Measurements from ENCODE around the gene SEMA4G. TPM values are rescaled to one million over a fixed set of nuclear protein-coding genes. Genes with fewer than 3 reads are reported as not detected.

Gene SEMA4G
- total and polyA plus RNA-seq, 2 experiments from 2014 or later = 5.3 to 8.5 TPM

- Mint-ChIP-seq H3K4me3 (no peak overlapping the region), H3K4me1 (peaks cover 32% of the 10 kb centered on the region), H3K27me3 (ENCODE audit: insufficient read depth, low read depth, poor library complexity) (peaks cover 19% of the 10 kb centered on the region), H3K27ac (0 out of 2 replicates have a peak overlapping the region, but pooled peaks have one; percentile 8), H3K9me3 (no peaks in the 10 kb centered on the region), H3K36me3 (ENCODE audit: low read depth) (peaks cover 48% of the 10 kb centered on the region)
- Histone ChIP-seq H3K36me3 (ENCODE audit: insufficient read depth) (peaks cover 33% of the 10 kb centered on the region), H2AFZ (no peak overlapping the region), H3K27ac (ENCODE audit: low read depth) (0 out of 2 replicates have a peak overlapping the region, but pooled peaks have one; percentile 43), H3K4me2 (no peak overlapping the region), H3K9me2 (ENCODE audit: insufficient read depth) (no peaks in the 10 kb centered on the region), H3K4me1 (ENCODE audit: insufficient read depth) (peaks cover 24% of the 10 kb centered on the region), H3F3A (replicated peaks; ENCODE audit: low read depth) (peaks cover 36% of the 10 kb centered on the region), H3K4me3 (no peak overlapping the region), H3K79me2 (replicated peaks; ENCODE audit: insufficient read depth) (peaks cover 18% of the 10 kb centered on the region), H4K20me1 (replicated peaks; ENCODE audit: insufficient read depth) (peaks cover 17% of the 10 kb centered on the region), H3K27me3 (ENCODE audit: insufficient read depth) (no peaks in the 10 kb centered on the region)
- no peak for ATAC-seq
- DNase-seq (ENCODE audit: low spot score) = peak; percentile 74
- TF ChIP-seq CTCF (conservative IDR thresholded peaks at IDR 0.05; ENCODE audit: low read depth in 2 of 2) (peak; percentile 74 to 75), ZNF331 (CRISPR knock-in tag; IDR thresholded peaks at IDR 0.05; ENCODE audit: low read depth) (no peak)
Observed at GRCh38 chr10:100993986-100994708, 24.8 kb downstream of the SEMA4G start.

DNA sequence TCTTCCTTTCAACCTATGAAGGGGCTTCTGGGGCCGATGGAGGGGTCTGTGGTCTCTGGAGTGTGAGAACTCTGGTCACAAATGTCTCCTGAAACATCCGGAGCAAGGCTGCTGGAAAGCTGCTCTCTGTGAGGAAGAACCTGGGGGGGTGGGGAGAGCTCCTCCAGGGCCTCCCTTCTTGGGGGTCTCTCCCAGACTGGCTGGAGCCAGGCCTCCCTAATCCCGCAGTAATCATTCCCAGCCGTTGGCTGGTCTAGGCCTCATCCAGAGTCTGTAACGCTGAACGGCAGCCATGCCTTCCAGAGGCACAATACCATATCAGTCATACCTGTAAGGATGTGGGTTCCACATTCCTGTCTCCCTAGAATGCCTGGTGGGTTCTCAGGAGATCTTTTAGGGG is 25.9 kb downstream of the SEMA4G start:
- H3K4me3 Mint-ChIP-seq = no peak overlapping the region
- H2AFZ ChIP-seq = no peak overlapping the region
- H3F3A ChIP-seq (replicated peaks; ENCODE audit: low read depth) = peaks cover 36% of the 10 kb centered on the region
- no peak overlapping the region for H3K4me3 ChIP-seq
- H3K36me3 ChIP-seq (ENCODE audit: insufficient read depth) = peaks cover 30% of the 10 kb centered on the region
- H3K4me1 ChIP-seq (ENCODE audit: insufficient read depth) = peaks cover 24% of the 10 kb centered on the region
- H3K27ac Mint-ChIP-seq = peak overlapping the region; percentile 8
- no peak overlapping the region for H3K27ac ChIP-seq (ENCODE audit: low read depth)
- peaks cover 32% of the 10 kb centered on the region for H3K4me1 Mint-ChIP-seq
- H4K20me1 ChIP-seq (replicated peaks; ENCODE audit: insufficient read depth) = peaks cover 6% of the 10 kb centered on the region
- ATAC-seq (no peak), DNase-seq (ENCODE audit: low spot score) (no peak)
- peaks cover 12% of the 10 kb centered on the region for H3K79me2 ChIP-seq (replicated peaks; ENCODE audit: insufficient read depth)
- H3K4me2 ChIP-seq = no peak overlapping the region
- no peaks in the 10 kb centered on the region for H3K9me3 Mint-ChIP-seq
- H3K36me3 Mint-ChIP-seq (ENCODE audit: low read depth) = peaks cover 40% of the 10 kb centered on the region
- H3K27me3 Mint-ChIP-seq (ENCODE audit: insufficient read depth, low read depth, poor library complexity) = peaks cover 23% of the 10 kb centered on the region
- no peaks in the 10 kb centered on the region for H3K27me3 ChIP-seq (ENCODE audit: insufficient read depth)
- no peaks in the 10 kb centered on the region for H3K9me2 ChIP-seq (ENCODE audit: insufficient read depth)
- TF ChIP-seq CTCF (conservative IDR thresholded peaks at IDR 0.05; ENCODE audit: low read depth in 2 of 2) (no peak), STAT1 (IDR thresholded peaks at IDR 0.05; ENCODE audit: unreplicated experiment) (no peak), NANOG (IDR thresholded peaks at IDR 0.05; ENCODE audit: borderline replicate concordance) (no peak), EZH2phosphoT487 (IDR thresholded peaks at IDR 0.05; ENCODE audit: unreplicated experiment) (no peak), CREB1 (CRISPR knock-in tag; IDR thresholded peaks at IDR 0.05; ENCODE audit: low read depth) (no peak), EZH2 (IDR thresholded peaks at IDR 0.05; ENCODE audit: low read depth, unreplicated experiment) (no peak), ZNF114 (CRISPR knock-in tag; IDR thresholded peaks at IDR 0.05) (no peak)
- TF ChIP-seq, protein P1, sequence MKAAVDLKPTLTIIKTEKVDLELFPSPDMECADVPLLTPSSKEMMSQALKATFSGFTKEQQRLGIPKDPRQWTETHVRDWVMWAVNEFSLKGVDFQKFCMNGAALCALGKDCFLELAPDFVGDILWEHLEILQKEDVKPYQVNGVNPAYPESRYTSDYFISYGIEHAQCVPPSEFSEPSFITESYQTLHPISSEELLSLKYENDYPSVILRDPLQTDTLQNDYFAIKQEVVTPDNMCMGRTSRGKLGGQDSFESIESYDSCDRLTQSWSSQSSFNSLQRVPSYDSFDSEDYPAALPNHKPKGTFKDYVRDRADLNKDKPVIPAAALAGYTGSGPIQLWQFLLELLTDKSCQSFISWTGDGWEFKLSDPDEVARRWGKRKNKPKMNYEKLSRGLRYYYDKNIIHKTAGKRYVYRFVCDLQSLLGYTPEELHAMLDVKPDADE (IDR thresholded peaks at IDR 0.05) = no peak
